ENCODE measurements around the gene PPP1R2C.

The PPP1R2C gene

DNA sequence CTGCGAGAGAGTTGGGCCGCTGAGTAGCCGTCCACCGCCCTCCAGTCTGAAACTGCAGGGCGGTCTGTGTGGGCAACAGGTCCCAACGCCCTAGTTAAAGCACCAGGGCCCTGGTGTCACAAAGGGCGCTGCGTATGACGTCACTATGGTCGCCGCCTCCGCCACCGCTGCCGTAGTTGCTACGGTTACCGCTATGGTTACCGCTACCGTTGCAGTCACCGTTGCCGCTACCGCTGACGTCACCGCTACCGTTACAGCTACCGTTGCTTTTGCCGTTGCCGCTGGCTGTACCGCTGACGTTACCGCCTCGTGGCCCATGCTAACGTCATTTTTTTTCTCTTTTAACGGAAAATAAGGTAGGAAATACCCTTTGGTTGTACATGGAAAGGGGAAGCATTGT is at the start of gene PPP1R2C:
Gene PPP1R2C (minus strand): TSS at position 68 of the 400 bp plus-strand sequence. CDS start 84 bp downstream, outside the sequence.
- Mint-ChIP-seq H3K9me3 (peaks cover 8% of the 10 kb centered on the region), H3K4me3 (peak within 1 kb of the TSS; percentile 5), H3K27ac (no peak within 1 kb of the TSS), H3K27me3 (no peaks in the 10 kb centered on the region), H3K36me3 (peaks cover 2% of the 10 kb centered on the region), H3K4me1 (peaks cover 16% of the 10 kb centered on the region)
- DNase-seq (ENCODE audit: low spot score in 2 of 2) = peak in 1 of 2 donors; percentile 38
- ATAC-seq (ENCODE audit: low read depth) = no peak

DNA sequence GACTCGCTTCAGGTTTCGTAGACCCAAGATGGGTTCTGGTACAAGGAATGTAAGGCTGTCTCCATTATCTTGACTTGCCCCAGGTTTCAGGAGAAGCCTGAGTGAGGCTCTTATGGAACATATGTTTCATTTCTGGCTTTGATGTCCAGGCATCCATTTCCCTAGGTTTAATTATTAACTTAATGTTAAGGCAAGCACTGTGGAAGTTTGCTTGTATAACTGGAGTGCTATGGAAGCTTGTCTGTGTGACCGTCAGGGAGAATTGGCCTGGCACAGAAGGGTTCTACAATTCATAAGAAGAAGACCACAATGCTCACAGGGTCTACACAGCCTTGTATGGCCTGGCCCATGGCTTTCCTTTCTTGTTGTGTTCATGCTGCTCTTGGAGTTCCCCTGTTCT is 47.2 kb upstream of the PPP1R2C start:
- Mint-ChIP-seq H3K9me3 (peaks cover 1% of the 10 kb centered on the region), H3K27ac (no peak overlapping the region), H3K27me3 (no peaks in the 10 kb centered on the region), H3K36me3 (peaks cover 2% of the 10 kb centered on the region), H3K4me3 (no peak overlapping the region), H3K4me1 (no peaks in the 10 kb centered on the region)
- no peak for DNase-seq (ENCODE audit: low spot score in 2 of 2)
- no peak for ATAC-seq (ENCODE audit: low read depth)

GRCh38 chrX:42824541-42824940 is 46.6 kb upstream of the PPP1R2C start:
- H3K4me1 Mint-ChIP-seq = no peaks in the 10 kb centered on the region
- H3K36me3 Mint-ChIP-seq = peaks cover 2% of the 10 kb centered on the region
- ATAC-seq (ENCODE audit: low read depth) (no peak), DNase-seq (ENCODE audit: low spot score in 2 of 2) (no peak)
- no peak overlapping the region for H3K4me3 Mint-ChIP-seq
- H3K9me3 Mint-ChIP-seq = peaks cover 1% of the 10 kb centered on the region
- H3K27me3 Mint-ChIP-seq = no peaks in the 10 kb centered on the region
- no peak overlapping the region for H3K27ac Mint-ChIP-seq

DNA sequence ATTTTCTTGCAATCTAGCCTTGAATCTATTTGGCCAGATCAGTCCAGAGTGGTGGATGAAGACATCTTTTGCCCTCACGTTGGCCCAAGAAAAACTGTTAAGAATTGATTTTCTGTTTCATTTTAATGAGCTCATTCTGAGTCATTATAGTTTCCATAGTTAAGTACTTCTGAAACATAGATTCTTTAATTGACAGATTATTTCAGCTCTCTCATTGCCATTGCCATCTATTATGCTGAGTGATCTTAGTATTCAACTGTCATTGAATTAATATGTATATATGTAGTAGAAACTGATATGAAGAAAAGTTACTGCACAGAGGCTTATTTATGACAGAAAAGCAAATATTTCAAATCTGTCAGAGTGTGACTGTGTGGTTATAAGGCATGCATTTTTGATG is 45.5 kb upstream of the PPP1R2C start:
- no peaks in the 10 kb centered on the region for H3K36me3 Mint-ChIP-seq
- peaks cover 5% of the 10 kb centered on the region for H3K9me3 Mint-ChIP-seq
- no peak for DNase-seq (ENCODE audit: low spot score in 2 of 2)
- no peaks in the 10 kb centered on the region for H3K27me3 Mint-ChIP-seq
- no peaks in the 10 kb centered on the region for H3K4me1 Mint-ChIP-seq
- no peak overlapping the region for H3K4me3 Mint-ChIP-seq
- no peak overlapping the region for H3K27ac Mint-ChIP-seq
- ATAC-seq (ENCODE audit: low read depth) = no peak

GRCh38 chrX:42821803-42822443 is 44.0 kb upstream of the PPP1R2C start:
- H3K27me3 Mint-ChIP-seq = no peaks in the 10 kb centered on the region
- H3K4me1 Mint-ChIP-seq = no peaks in the 10 kb centered on the region
- H3K36me3 Mint-ChIP-seq = no peaks in the 10 kb centered on the region
- DNase-seq (ENCODE audit: low spot score in 2 of 2) (no peak), ATAC-seq (ENCODE audit: low read depth) (no peak)
- peaks cover 5% of the 10 kb centered on the region for H3K9me3 Mint-ChIP-seq
- no peak overlapping the region for H3K27ac Mint-ChIP-seq
- H3K4me3 Mint-ChIP-seq = no peak overlapping the region

- Mint-ChIP-seq H3K4me3 (no peak overlapping the region), H3K36me3 (peaks cover 6% of the 10 kb centered on the region), H3K9me3 (peaks cover 7% of the 10 kb centered on the region), H3K27me3 (no peaks in the 10 kb centered on the region), H3K4me1 (no peaks in the 10 kb centered on the region), H3K27ac (no peak overlapping the region)
- no peak for DNase-seq (ENCODE audit: low spot score in 2 of 2)
- ATAC-seq (ENCODE audit: low read depth) = no peak
Observed at GRCh38 chrX:42818151-42818921, 40.4 kb upstream of the PPP1R2C start.

DNA sequence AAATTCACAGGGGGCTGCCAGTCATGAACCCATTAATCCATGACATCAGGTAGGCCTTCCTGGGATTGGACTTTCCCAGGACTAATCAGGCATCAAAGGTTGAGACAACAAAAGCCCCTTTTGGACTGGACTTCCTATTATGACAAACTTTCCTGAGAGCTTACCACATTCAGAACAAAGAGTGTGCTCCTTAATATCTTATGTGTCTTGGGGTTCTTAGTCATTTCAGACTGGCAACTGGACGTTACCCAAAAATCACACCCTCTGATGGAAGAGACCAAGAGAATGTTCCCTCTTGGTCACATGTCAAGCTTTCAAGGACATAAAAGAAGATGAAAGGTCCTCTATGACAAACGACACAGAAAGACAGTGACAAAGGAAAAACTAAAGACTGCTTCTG is 31.6 kb upstream of the PPP1R2C start:
- peaks cover 11% of the 10 kb centered on the region for H3K4me1 Mint-ChIP-seq
- H3K27ac Mint-ChIP-seq = no peak overlapping the region
- peaks cover 2% of the 10 kb centered on the region for H3K9me3 Mint-ChIP-seq
- peaks cover 3% of the 10 kb centered on the region for H3K36me3 Mint-ChIP-seq
- H3K4me3 Mint-ChIP-seq = no peak overlapping the region
- DNase-seq (ENCODE audit: low spot score in 2 of 2) (no peak), ATAC-seq (ENCODE audit: low read depth) (no peak)
- H3K27me3 Mint-ChIP-seq = no peaks in the 10 kb centered on the region

DNA sequence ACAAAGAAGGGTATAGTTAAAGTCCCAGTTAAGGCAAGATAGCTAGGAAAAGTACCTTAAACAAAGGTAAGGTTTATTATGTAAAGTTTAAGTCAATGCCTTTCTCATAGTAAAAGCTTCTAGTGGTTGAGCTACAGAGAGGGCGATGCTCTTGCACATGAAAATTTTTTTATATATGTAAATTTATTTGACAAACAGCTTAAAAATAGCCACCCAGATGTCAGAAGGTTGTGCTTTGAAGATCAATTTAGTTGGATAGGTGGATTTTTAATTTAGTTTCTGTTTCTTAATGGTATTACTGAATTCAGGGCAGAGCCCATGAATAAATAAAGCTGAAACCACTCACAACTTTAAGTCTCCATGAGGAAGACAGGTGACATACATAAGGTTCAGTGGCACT is 29.4 kb upstream of the PPP1R2C start:
- ATAC-seq (ENCODE audit: low read depth) = peak; percentile 50
- Mint-ChIP-seq H3K27me3 (no peaks in the 10 kb centered on the region), H3K9me3 (no peaks in the 10 kb centered on the region), H3K4me3 (no peak overlapping the region), H3K27ac (no peak overlapping the region), H3K36me3 (no peaks in the 10 kb centered on the region), H3K4me1 (peaks cover 9% of the 10 kb centered on the region)
- no peak for DNase-seq (ENCODE audit: low spot score in 2 of 2)

DNA sequence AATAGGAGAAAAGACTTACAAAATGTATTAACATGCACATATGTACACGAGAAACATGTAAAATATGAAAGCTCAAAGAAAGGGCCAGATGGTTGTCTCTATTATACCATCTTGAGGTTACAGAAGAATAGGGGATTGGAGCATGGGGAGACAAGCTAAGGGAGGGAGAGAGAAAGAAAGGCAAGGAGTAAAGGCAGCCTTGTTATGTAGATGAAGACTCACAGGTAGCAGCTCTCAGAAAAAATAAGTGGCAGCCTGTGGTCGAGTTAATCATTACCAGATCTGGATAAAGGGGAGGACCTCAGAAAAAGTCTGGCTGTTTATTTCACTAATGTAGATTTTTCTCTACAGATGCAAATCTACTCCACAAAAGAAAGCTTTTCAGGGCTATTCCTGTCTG is 26.6 kb upstream of the PPP1R2C start:
- DNase-seq (ENCODE audit: low spot score in 2 of 2) (no peak), ATAC-seq (ENCODE audit: low read depth) (no peak)
- Mint-ChIP-seq H3K9me3 (no peaks in the 10 kb centered on the region), H3K27ac (no peak overlapping the region), H3K36me3 (no peaks in the 10 kb centered on the region), H3K4me1 (peaks cover 9% of the 10 kb centered on the region), H3K4me3 (no peak overlapping the region), H3K27me3 (no peaks in the 10 kb centered on the region)

- ATAC-seq (ENCODE audit: low read depth) (no peak), DNase-seq (ENCODE audit: low spot score in 2 of 2) (no peak)
- no peak overlapping the region for H3K4me3 Mint-ChIP-seq
- peaks cover 9% of the 10 kb centered on the region for H3K4me1 Mint-ChIP-seq
- no peaks in the 10 kb centered on the region for H3K9me3 Mint-ChIP-seq
- no peak overlapping the region for H3K27ac Mint-ChIP-seq
- H3K27me3 Mint-ChIP-seq = no peaks in the 10 kb centered on the region
- no peaks in the 10 kb centered on the region for H3K36me3 Mint-ChIP-seq
Observed at GRCh38 chrX:42803320-42803719, 25.4 kb upstream of the PPP1R2C start.

DNA sequence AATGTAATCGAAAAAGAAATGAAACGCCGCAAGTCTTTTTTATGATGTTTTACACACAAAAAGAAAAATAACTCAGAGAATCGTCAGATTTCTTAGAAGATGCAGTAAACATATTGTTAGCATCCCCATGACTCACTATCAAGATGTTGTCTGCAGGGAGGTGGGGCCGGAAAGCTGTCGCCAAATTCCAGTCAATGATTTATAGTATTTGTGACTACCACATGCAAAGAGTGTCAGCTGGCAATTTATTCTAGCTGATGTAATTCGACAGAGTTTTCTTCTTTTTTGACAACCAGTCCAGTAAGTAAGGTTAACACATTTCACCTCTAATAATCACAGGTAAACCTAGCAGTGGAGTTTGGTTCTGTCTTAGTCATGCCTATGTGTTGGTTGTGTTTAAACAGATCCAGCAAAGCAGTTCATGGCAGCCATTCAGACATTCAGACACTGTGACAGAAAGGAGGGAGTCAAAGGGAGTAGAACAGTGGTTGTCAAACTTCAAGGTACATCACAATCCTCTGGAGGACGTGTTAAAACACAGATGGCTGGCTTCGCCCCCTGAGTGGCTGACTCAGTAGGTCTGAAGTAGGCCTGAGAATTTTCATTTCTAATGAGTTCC is 19.8 kb upstream of the PPP1R2C start:
- Mint-ChIP-seq H3K27ac (no peak overlapping the region), H3K36me3 (no peaks in the 10 kb centered on the region), H3K4me1 (peaks cover 8% of the 10 kb centered on the region), H3K9me3 (no peaks in the 10 kb centered on the region), H3K27me3 (no peaks in the 10 kb centered on the region), H3K4me3 (no peak overlapping the region)
- DNase-seq (ENCODE audit: low spot score in 2 of 2) = no peak
- ATAC-seq (ENCODE audit: low read depth) = no peak

GRCh38 chrX:42783451-42783850 is 5.5 kb upstream of the PPP1R2C start:
- DNase-seq (ENCODE audit: low spot score in 2 of 2) (no peak), ATAC-seq (ENCODE audit: low read depth) (no peak)
- Mint-ChIP-seq H3K4me3 (no peak overlapping the region), H3K27ac (no peak overlapping the region), H3K9me3 (peaks cover 7% of the 10 kb centered on the region), H3K27me3 (no peaks in the 10 kb centered on the region), H3K4me1 (no peaks in the 10 kb centered on the region), H3K36me3 (peaks cover 2% of the 10 kb centered on the region)

GRCh38 chrX:42776195-42776594 is 1.8 kb downstream of the PPP1R2C start:
- Mint-ChIP-seq H3K36me3 (peaks cover 2% of the 10 kb centered on the region), H3K4me1 (peaks cover 21% of the 10 kb centered on the region), H3K27ac (no peak overlapping the region), H3K4me3 (no peak overlapping the region), H3K9me3 (peaks cover 8% of the 10 kb centered on the region), H3K27me3 (no peaks in the 10 kb centered on the region)
- no peak for DNase-seq (ENCODE audit: low spot score in 2 of 2)
- peak; percentile 64 for ATAC-seq (ENCODE audit: low read depth)

DNA sequence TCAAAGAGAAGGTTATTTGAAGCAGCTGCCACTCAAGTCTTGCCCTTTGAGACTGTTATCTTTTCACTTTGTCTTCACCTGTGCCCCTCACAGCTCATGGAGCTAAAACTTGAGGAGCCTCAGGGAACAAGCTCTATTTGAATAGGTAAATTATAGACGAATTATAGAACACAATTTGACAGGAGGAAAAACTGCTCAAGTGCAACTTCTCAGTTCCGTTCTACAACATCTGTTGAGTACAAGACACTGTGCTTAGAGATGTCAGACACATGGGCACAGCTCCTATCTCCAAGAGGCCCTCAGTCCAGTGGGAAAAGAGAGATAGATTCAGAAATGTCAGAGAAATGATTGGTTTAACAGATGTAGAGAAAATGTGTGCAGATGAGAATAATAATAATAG is 5.1 kb downstream of the PPP1R2C start:
- H3K27me3 Mint-ChIP-seq = no peaks in the 10 kb centered on the region
- DNase-seq (ENCODE audit: low spot score in 2 of 2) (no peak), ATAC-seq (ENCODE audit: low read depth) (peak; percentile 47)
- H3K9me3 Mint-ChIP-seq = no peaks in the 10 kb centered on the region
- H3K4me1 Mint-ChIP-seq = peaks cover 21% of the 10 kb centered on the region
- no peaks in the 10 kb centered on the region for H3K36me3 Mint-ChIP-seq
- H3K27ac Mint-ChIP-seq = peak overlapping the region; percentile 59
- peak overlapping the region; percentile 28 for H3K4me3 Mint-ChIP-seq
